Activated naive CD8-positive, alpha-beta T cell (primary cell): ENCODE data around the gene CRIM1.

Experiments
- H3K27ac Mint-ChIP-seq: one replicate; pipeline ENCODE4 v1.8.0; 2021; ENCODE audit warnings: mixed read lengths
- H3K27me3 Mint-ChIP-seq: one replicate; pipeline ENCODE4 v1.8.0; 2021; ENCODE audit warnings: mixed read lengths
- H3K36me3 Mint-ChIP-seq: one replicate; pipeline ENCODE4 v1.8.0; 2021; ENCODE audit warnings: mixed read lengths
- H3K4me1 Mint-ChIP-seq: one replicate; pipeline ENCODE4 v1.8.0; 2021; ENCODE audit warnings: low read depth, mixed read lengths
- H3K4me3 Mint-ChIP-seq: one replicate; pipeline ENCODE4 v1.8.0; 2021; ENCODE audit warnings: mild to moderate bottlenecking, mixed read lengths
- H3K9me3 Mint-ChIP-seq: one replicate; pipeline ENCODE4 v1.8.0; 2021; ENCODE audit warnings: low read depth, mixed read lengths

The CRIM1 gene

DNA sequence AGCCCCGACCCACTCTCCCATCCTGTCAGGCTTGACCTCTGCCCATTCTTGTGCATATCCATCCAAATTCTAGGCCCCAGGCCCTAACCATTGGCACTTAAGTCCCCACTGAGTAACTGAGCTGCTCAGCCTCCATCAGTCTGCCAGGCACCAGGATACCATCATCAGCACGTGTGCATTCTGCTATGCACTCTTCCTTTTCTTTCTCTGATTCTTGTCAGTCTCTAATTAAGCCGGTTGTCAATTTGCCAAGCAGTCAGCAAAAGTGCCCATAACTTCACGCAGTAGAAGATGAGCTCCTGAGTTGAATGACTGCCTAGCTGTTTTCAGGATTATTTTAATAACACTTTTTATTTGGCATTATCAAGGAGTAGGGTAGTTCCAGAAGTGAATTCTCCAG lies 135.2 kb downstream of the CRIM1 start:
- no peaks in the 10 kb centered on the region for H3K36me3 Mint-ChIP-seq
- H3K4me1 Mint-ChIP-seq = no peaks in the 10 kb centered on the region
- H3K27me3 Mint-ChIP-seq = no peaks in the 10 kb centered on the region
- no peak overlapping the region for H3K4me3 Mint-ChIP-seq
- no peak overlapping the region for H3K27ac Mint-ChIP-seq
- H3K9me3 Mint-ChIP-seq = no peaks in the 10 kb centered on the region

GRCh38 chr2:36492216-36492945 lies 136.8 kb downstream of the CRIM1 start:
- Mint-ChIP-seq H3K36me3 (no peaks in the 10 kb centered on the region), H3K9me3 (no peaks in the 10 kb centered on the region), H3K27ac (no peak overlapping the region), H3K27me3 (no peaks in the 10 kb centered on the region), H3K4me1 (no peaks in the 10 kb centered on the region), H3K4me3 (no peak overlapping the region)

DNA sequence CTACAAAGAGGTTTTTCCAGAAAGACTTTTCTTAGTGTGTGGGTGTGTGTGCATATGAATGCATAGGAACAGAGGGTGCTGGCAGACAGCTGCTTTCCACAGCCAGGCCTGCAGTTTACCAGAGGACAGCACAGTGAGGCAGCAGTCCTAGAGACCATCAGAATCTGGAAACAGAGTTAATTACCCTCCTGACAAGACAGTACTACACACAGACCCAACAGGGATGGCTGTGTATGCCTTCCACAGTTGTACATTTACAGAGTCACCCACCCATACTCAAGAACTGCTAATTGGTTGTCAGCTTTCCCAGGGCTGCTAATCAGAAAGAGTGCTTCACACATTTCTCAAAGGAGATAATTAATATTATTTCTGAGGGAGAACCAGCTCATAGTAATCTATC lies 137.7 kb downstream of the CRIM1 start:
- Mint-ChIP-seq H3K27ac (no peak overlapping the region), H3K27me3 (no peaks in the 10 kb centered on the region), H3K4me1 (no peaks in the 10 kb centered on the region), H3K9me3 (no peaks in the 10 kb centered on the region), H3K4me3 (no peak overlapping the region), H3K36me3 (no peaks in the 10 kb centered on the region)

DNA sequence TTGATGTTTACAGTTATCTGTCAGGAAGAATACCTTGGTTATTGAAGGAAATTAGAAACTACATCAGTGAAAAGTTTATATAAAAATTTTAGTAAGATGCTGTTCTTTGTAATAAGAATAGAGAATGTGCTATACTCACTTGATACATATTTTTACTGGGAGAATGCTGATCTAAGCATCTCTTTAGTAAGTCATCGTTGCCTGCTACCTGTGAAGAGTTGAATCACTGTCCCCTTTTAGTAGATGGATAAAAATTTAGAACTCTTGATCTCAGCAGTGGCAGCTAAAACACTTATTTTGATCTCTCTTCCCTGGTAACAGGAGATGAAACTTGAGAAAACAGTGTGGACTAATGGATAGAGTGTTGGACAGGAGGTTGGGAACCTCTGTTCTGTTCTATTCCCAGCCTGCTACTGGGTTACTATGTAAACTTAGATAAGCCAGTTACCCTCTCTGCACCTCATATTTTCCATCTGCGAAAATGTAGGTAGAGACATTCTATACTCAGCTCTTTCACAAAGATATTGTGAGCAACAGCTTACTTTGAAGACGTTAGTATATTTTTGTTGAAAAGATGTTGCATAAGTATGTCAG lies 142.1 kb downstream of the CRIM1 start:
- no peaks in the 10 kb centered on the region for H3K4me1 Mint-ChIP-seq
- no peaks in the 10 kb centered on the region for H3K27me3 Mint-ChIP-seq
- H3K36me3 Mint-ChIP-seq = no peaks in the 10 kb centered on the region
- H3K27ac Mint-ChIP-seq = no peak overlapping the region
- no peaks in the 10 kb centered on the region for H3K9me3 Mint-ChIP-seq
- no peak overlapping the region for H3K4me3 Mint-ChIP-seq

GRCh38 chr2:36499128-36499820 lies 143.7 kb downstream of the CRIM1 start:
- H3K9me3 Mint-ChIP-seq = no peaks in the 10 kb centered on the region
- H3K4me1 Mint-ChIP-seq = no peaks in the 10 kb centered on the region
- H3K4me3 Mint-ChIP-seq = no peak overlapping the region
- no peak overlapping the region for H3K27ac Mint-ChIP-seq
- no peaks in the 10 kb centered on the region for H3K27me3 Mint-ChIP-seq
- peaks cover 3% of the 10 kb centered on the region for H3K36me3 Mint-ChIP-seq

DNA sequence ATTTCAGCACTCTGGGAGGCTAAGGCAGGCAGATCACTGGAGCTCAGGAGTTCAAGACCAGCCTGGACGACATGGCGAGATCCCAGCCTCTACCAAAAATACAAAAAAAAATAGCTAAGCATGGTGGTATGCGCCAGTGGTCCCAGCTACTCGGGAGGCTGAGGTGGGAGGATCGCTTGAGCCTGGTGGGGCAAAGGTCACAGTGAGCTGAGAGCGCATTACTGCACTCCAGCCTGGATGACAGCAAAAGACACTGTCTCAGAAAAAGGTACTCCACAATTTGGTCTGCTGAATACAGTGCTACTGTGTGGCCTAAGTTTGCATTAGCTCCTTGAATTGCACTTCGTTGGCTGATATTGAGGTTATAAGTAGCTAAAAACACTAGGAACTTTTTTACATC lies 144.5 kb downstream of the CRIM1 start:
- Mint-ChIP-seq H3K36me3 (peaks cover 4% of the 10 kb centered on the region), H3K4me3 (no peak overlapping the region), H3K4me1 (no peaks in the 10 kb centered on the region), H3K9me3 (no peaks in the 10 kb centered on the region), H3K27me3 (no peaks in the 10 kb centered on the region), H3K27ac (no peak overlapping the region)

GRCh38 chr2:36502081-36502480 lies 146.5 kb downstream of the CRIM1 start:
- no peaks in the 10 kb centered on the region for H3K4me1 Mint-ChIP-seq

GRCh38 chr2:36507408-36507812 lies 151.8 kb downstream of the CRIM1 start:
- Mint-ChIP-seq H3K4me1 (no peaks in the 10 kb centered on the region), H3K27me3 (no peaks in the 10 kb centered on the region), H3K36me3 (peaks cover 4% of the 10 kb centered on the region), H3K9me3 (no peaks in the 10 kb centered on the region), H3K4me3 (no peak overlapping the region), H3K27ac (no peak overlapping the region)

More at GRCh38 chr2:36502081-36502480, 146.5 kb downstream of the CRIM1 start:
- peaks cover 4% of the 10 kb centered on the region for H3K36me3 Mint-ChIP-seq
- H3K27ac Mint-ChIP-seq = no peak overlapping the region
- H3K9me3 Mint-ChIP-seq = no peaks in the 10 kb centered on the region
- H3K4me3 Mint-ChIP-seq = no peak overlapping the region
- no peaks in the 10 kb centered on the region for H3K27me3 Mint-ChIP-seq

DNA sequence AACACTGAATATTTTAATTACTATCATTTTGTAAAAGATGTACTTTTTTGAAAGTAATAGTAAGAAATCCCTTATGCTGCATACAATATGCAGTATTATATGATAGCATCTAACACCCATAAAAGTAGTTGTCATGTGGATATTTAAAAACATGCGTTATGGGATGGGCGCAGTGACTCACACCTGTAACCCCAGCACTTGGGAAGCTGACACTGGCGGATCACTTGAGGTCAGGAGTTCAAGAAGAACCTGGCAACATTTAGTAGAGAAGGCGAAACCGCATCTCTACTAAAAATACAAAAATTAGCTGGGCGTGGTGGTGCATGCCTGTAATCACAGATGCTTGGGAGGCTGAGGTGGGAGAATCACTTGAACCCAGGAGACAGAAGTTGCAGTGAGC lies 153.5 kb downstream of the CRIM1 start:
- H3K9me3 Mint-ChIP-seq = no peaks in the 10 kb centered on the region
- H3K27me3 Mint-ChIP-seq = no peaks in the 10 kb centered on the region
- H3K27ac Mint-ChIP-seq = no peak overlapping the region
- H3K4me3 Mint-ChIP-seq = no peak overlapping the region
- no peaks in the 10 kb centered on the region for H3K4me1 Mint-ChIP-seq
- H3K36me3 Mint-ChIP-seq = peaks cover 3% of the 10 kb centered on the region

DNA sequence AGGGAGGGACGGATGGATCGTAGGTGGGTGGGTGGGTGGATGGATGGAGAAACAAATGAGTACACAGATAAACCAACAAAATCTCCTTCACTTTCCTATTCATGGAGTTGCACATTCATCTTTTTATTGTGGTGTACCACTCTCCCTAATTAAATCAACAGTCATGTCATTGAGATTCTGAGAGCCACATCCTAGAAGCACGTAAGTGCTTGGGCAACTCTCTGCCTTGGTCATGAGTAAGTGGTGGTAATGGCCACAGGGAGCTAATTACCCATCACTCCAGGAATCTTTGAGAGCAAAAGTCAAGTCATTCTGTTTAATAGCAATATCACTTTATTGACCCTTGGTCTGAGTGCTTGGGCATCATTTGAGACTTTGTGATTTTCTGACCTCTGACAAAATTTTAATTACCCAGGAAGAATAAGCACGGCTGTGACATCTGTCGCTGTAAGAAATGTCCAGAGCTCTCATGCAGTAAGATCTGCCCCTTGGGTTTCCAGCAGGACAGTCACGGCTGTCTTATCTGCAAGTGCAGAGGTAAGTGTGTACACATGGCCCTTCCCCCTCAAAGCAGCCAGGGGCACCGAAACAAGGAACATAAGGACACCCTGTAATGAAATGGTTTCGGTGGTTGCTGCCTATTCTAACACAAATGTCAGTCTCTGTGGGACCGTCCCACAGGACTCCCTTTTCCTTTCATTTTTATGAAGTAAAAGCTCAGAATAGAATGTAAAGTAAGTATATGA lies 156.5 kb downstream of the CRIM1 start:
- H3K4me1 Mint-ChIP-seq = no peaks in the 10 kb centered on the region
- H3K27me3 Mint-ChIP-seq = no peaks in the 10 kb centered on the region
- no peak overlapping the region for H3K4me3 Mint-ChIP-seq
- H3K36me3 Mint-ChIP-seq = peaks cover 11% of the 10 kb centered on the region
- no peak overlapping the region for H3K27ac Mint-ChIP-seq
- H3K9me3 Mint-ChIP-seq = no peaks in the 10 kb centered on the region

GRCh38 chr2:36512705-36513104 lies 157.1 kb downstream of the CRIM1 start:
- Mint-ChIP-seq H3K27ac (no peak overlapping the region), H3K36me3 (peaks cover 12% of the 10 kb centered on the region), H3K4me3 (no peak overlapping the region), H3K9me3 (no peaks in the 10 kb centered on the region), H3K4me1 (no peaks in the 10 kb centered on the region), H3K27me3 (no peaks in the 10 kb centered on the region)

GRCh38 chr2:36513661-36514060 lies 158.1 kb downstream of the CRIM1 start:
- no peaks in the 10 kb centered on the region for H3K9me3 Mint-ChIP-seq
- no peak overlapping the region for H3K4me3 Mint-ChIP-seq
- H3K36me3 Mint-ChIP-seq = peaks cover 12% of the 10 kb centered on the region
- no peaks in the 10 kb centered on the region for H3K4me1 Mint-ChIP-seq
- no peak overlapping the region for H3K27ac Mint-ChIP-seq
- no peaks in the 10 kb centered on the region for H3K27me3 Mint-ChIP-seq

- Mint-ChIP-seq H3K4me1 (no peaks in the 10 kb centered on the region), H3K36me3 (peaks cover 15% of the 10 kb centered on the region), H3K27ac (no peak overlapping the region)
Measured at GRCh38 chr2:36515538-36515937, 160.0 kb downstream of the CRIM1 start.

DNA sequence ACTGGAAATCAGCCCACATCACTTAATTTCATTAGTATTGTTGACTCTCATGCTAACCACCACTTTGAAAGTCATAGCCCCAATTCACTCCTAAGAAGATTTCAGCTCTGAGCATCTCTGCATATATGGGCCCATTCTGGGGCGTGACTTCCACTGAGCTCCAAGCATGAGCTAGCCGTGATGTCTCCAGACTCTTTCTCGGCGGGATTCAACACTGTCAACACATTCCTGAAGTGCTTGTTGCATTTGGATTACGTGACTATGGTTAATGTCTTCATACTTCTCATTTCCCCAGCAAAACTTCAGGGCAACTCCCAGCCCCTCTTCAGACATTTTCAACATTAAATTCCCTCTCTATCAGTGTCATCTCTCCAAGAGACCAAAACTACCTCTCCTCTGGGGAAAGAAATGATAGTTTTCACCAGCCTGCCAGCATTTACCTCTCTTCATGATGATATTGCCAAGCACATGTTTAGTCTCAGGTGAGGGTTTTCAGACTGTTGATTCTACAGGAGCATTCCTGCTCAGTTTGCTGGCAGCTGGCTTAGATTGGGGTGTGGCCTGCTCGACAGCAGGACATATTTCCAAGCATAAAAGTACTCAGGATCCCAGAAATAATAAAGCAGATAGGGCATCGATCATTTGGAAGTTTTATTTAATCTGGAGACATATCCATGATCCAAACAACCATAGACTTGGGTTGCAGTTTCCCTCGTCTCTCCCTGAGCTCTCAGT lies 160.7 kb downstream of the CRIM1 start:
- H3K27me3 Mint-ChIP-seq = no peaks in the 10 kb centered on the region
- peaks cover 17% of the 10 kb centered on the region for H3K36me3 Mint-ChIP-seq
- H3K27ac Mint-ChIP-seq = no peak overlapping the region
- no peaks in the 10 kb centered on the region for H3K9me3 Mint-ChIP-seq
- H3K4me3 Mint-ChIP-seq = no peak overlapping the region
- no peaks in the 10 kb centered on the region for H3K4me1 Mint-ChIP-seq

More at GRCh38 chr2:36515538-36515937, 160.0 kb downstream of the CRIM1 start:
- Mint-ChIP-seq H3K9me3 (no peaks in the 10 kb centered on the region), H3K4me3 (no peak overlapping the region), H3K27me3 (no peaks in the 10 kb centered on the region)
